AG04449 (cell line): ENCODE results near the gene MTA3.

ENCODE experiments used
- CTCF ChIA-PET: fragments of 350-600 bp; formaldehyde crosslinking; extraction: SDS; loops from one replicate; lab custom pipeline; 2021; ENCODE audit warnings: antibody characterized with exemption; lab: Yijun Ruan, JAX
- POLR2A ChIA-PET: fragments of 400-600, 350-600 bp; formaldehyde crosslinking; extraction: SDS; loops from one replicate; lab custom pipeline; 2020; ENCODE audit warnings: antibody characterized with exemption, inconsistent platforms; lab: Yijun Ruan, JAX
- DNase-seq: peaks from one replicate; pipeline ENCODE4 v3.0.0-alpha.2; 2010; ENCODE audit warnings: low read depth, low spot score
- H3K4me3 ChIP-seq: 2 replicates; pipeline ENCODE4 v1.5.1; 2011; ENCODE audit warnings: low read depth, mild to moderate bottlenecking, control low read depth, low read length
- TF ChIP-seq, protein P1 (sequence below): IDR thresholded peaks from one replicate; pipeline ENCODE4 v1.5.1; 2011; ENCODE audit warnings: mild to moderate bottlenecking, moderate library complexity, low read length, control low read depth, inconsistent platforms; ENCODE audit not compliant: insufficient read depth; ENCODE audit errors: missing control alignments

The MTA3 gene

DNA sequence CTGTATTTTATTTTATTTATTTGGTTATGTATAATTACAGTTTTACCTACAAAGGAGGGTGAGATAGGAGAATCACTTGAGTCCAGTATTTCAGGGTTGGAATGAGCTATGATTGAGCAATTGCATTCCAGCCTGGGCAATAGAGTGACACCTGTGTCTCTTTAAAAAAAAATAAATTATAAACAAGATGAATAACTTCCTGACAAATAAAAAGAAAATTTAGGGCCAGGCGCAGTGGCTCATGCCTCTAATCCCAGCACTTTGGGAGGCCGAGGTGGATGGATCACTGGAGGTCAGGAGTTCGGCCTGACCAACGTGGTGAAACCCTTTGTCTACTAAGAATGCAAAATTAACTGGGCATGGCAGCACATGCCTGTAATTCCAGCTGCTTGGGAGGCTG, 17.3 kb downstream of the MTA3 start:
- DNase-seq = no peak
- H3K4me3 ChIP-seq = no peak overlapping the region
- CTCF ChIA-PET = no interaction called here
- TF ChIP-seq, protein P1, sequence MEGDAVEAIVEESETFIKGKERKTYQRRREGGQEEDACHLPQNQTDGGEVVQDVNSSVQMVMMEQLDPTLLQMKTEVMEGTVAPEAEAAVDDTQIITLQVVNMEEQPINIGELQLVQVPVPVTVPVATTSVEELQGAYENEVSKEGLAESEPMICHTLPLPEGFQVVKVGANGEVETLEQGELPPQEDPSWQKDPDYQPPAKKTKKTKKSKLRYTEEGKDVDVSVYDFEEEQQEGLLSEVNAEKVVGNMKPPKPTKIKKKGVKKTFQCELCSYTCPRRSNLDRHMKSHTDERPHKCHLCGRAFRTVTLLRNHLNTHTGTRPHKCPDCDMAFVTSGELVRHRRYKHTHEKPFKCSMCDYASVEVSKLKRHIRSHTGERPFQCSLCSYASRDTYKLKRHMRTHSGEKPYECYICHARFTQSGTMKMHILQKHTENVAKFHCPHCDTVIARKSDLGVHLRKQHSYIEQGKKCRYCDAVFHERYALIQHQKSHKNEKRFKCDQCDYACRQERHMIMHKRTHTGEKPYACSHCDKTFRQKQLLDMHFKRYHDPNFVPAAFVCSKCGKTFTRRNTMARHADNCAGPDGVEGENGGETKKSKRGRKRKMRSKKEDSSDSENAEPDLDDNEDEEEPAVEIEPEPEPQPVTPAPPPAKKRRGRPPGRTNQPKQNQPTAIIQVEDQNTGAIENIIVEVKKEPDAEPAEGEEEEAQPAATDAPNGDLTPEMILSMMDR = no peak
- POLR2A ChIA-PET = no interaction called here

DNA sequence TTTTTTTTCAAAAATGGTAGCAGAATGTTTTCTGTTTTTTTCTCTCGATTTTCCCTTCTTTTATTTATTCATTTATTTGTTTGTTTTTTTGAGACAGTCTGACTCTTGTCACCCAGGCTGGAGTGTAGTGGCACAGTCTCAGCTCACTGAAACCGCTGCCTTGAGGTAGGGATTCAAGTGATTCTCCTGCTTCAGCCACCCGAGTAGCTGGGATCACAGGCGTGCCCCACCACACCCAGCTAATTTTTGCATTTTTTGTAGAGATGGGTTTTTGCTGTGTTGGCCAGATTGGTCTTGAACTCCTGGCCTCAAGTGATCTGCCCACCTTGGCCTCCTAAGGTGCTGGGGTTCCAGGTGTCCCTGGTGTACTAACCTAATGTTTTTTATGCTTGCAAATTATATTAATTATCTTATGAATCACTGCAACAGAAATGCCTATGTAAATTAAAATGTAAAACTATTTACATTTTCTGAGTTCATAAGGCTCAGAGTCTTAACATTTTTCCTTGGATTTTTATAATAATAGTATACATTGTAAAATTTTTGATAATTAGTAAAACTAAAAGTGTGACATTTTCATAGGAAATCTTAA, 19.2 kb downstream of the MTA3 start:
- TF ChIP-seq, protein P1 = no peak
- DNase-seq = no peak
- ChIA-PET CTCF (interaction anchor here (1.1 kb wide), 1 partner anchor 10 kb away, joined by 3 read pairs; no protein-coding TSS in a partner anchor), POLR2A (no interaction called here)
- no peak overlapping the region for H3K4me3 ChIP-seq

DNA sequence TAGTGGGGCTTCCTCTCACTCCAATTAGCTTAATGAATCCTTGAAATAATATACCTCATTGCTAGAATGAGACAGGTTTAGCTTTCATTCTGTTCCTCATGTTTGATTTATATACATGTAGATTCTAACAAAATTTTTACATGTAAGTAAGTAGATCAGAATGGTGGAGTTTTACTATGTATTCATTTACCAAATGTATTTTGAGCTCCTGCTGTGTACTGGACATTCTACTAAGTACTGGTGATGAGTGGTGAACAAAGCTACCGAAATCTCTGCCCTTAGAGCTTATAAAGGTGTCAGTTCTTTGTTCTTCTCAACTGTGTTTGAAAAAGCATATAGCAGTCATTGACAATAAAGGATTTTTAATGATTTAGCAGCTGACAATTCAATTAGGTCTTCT, 19.7 kb downstream of the MTA3 start:
- no peak overlapping the region for H3K4me3 ChIP-seq
- DNase-seq = no peak
- POLR2A ChIA-PET = no interaction called here
- CTCF ChIA-PET = interaction anchor here (1.1 kb wide), 1 partner anchor 10 kb away, joined by 3 read pairs; no protein-coding TSS in a partner anchor
- TF ChIP-seq, protein P1 = no peak

DNA sequence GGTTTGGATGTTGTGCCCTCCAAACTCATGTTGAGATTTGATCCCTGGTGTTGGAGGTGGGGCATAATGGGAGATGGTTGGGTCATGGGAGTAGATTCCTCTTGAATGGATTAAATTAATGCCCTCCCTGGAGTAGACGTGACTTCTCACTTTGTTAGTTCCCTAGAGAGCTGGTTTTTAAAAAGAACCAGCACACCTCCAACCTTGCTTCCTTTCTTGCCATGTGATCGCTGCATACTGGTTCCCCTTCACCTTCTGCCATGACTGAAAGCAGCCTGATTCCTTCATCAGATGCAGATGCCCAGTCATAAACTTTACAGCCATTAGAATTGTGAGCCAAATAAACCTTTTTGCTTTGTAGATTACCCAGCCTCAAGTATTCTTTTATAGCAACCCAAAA, 21.7 kb downstream of the MTA3 start:
- CTCF ChIA-PET = no interaction called here
- POLR2A ChIA-PET = no interaction called here
- no peak for DNase-seq
- no peak overlapping the region for H3K4me3 ChIP-seq
- TF ChIP-seq, protein P1 = no peak

DNA sequence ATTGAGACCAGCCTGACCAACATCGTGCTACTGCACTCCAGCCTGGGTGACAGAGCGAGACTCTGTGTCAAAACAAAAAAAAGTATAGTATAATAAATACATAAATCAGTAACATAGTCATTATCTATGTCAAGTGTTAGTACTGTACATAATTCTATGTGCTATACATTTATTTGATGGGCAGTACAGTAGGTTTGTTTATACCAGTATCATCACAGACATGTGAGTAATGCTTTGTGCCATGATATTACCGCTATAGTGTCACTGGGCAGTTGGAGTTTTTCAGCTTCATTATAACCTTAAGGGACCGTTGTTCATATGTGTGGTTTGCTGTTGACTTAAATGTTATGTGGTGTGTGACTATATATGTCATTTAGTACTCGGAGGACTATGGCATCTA, 24.9 kb downstream of the MTA3 start:
- H3K4me3 ChIP-seq = no peak overlapping the region
- DNase-seq = no peak
- CTCF ChIA-PET = interaction anchor here (0.6 kb wide), 1 partner anchor 16 kb away, joined by 3 read pairs; no protein-coding TSS in a partner anchor
- POLR2A ChIA-PET = no interaction called here
- TF ChIP-seq, protein P1 = no peak

DNA sequence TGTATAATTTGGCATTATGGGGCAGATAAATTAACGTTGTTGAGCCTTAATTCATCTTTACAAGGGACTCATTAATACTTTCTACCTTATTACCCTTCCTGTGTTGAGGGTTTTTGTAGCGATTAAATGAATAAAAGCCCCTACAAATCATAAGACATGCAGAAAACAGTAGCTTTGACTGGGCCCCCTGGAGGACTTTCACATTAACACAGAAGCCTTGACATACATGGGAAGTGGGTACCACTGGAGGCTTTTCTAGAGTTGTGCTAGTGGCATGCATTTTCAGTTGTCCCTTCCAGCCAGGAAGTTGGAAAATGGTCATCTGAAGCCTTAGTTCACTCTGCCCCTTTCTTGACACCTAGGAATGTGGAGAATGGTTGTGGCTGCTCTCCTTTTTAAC, 30.2 kb downstream of the MTA3 start:
- ChIA-PET POLR2A (no interaction called here), CTCF (no interaction called here)
- no peak for DNase-seq
- TF ChIP-seq, protein P1 = no peak
- no peak overlapping the region for H3K4me3 ChIP-seq
